ENCODE measurements around the gene SLX1A.
A peak's percentile ranks its signal among the peaks of the same experiment; 100 is the strongest.
"Not testable (repeated sequence)": the region's sequence is repeated elsewhere in the genome, so short reads cannot be mapped to it uniquely, and the experiment has no call there.

Gene SLX1A

GRCh38 chr16:30186782-30187555, 6.7 kb upstream of the SLX1A start:
- TF ChIP-seq, protein P1, sequence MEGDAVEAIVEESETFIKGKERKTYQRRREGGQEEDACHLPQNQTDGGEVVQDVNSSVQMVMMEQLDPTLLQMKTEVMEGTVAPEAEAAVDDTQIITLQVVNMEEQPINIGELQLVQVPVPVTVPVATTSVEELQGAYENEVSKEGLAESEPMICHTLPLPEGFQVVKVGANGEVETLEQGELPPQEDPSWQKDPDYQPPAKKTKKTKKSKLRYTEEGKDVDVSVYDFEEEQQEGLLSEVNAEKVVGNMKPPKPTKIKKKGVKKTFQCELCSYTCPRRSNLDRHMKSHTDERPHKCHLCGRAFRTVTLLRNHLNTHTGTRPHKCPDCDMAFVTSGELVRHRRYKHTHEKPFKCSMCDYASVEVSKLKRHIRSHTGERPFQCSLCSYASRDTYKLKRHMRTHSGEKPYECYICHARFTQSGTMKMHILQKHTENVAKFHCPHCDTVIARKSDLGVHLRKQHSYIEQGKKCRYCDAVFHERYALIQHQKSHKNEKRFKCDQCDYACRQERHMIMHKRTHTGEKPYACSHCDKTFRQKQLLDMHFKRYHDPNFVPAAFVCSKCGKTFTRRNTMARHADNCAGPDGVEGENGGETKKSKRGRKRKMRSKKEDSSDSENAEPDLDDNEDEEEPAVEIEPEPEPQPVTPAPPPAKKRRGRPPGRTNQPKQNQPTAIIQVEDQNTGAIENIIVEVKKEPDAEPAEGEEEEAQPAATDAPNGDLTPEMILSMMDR (IDR thresholded peaks at IDR 0.05), result peak; percentile 48 to 53
- DNase-seq, result peak; percentile 64 to 75
- H3K27me3 ChIP-seq, result no peaks in the 10 kb centered on the region
- no peaks in the 10 kb centered on the region for H3K36me3 ChIP-seq
- peaks cover 0 to 21% (median 12%) of the 10 kb centered on the region in 4 donors for H3K4me1 ChIP-seq
- no peak overlapping the region for H3K4me3 ChIP-seq
- H3K9me3 ChIP-seq, result no peaks in the 10 kb centered on the region
- H3K27ac ChIP-seq, result no peak overlapping the region
- intact Hi-C loops (cut with DNase I; ENCODE audit: low total_unique reads), result no loop called here

- TF ChIP-seq, protein P1 (IDR thresholded peaks at IDR 0.05), result no peak
- H3K27me3 ChIP-seq, result no peaks in the 10 kb centered on the region
- intact Hi-C loops (cut with DNase I; ENCODE audit: low total_unique reads), result no loop called here
- H3K4me1 ChIP-seq, result peaks cover 0 to 21% (median 12%) of the 10 kb centered on the region in 4 donors
- H3K4me3 ChIP-seq, result no peak overlapping the region
- H3K36me3 ChIP-seq, result no peaks in the 10 kb centered on the region
- H3K27ac ChIP-seq, result no peak overlapping the region
- DNase-seq, result no peak
- H3K9me3 ChIP-seq, result no peaks in the 10 kb centered on the region
These were observed 6.2 kb upstream of the SLX1A start for GRCh38 chr16:30187556-30187865.

GRCh38 chr16:30187971-30188561, 5.6 kb upstream of the SLX1A start:
- intact Hi-C loops (cut with DNase I; ENCODE audit: low total_unique reads), result no loop called here
- Histone ChIP-seq H3K27ac (no peak overlapping the region), H3K36me3 (no peaks in the 10 kb centered on the region), H3K4me1 (peaks cover 0 to 18% (median 9%) of the 10 kb centered on the region in 4 donors), H3K27me3 (no peaks in the 10 kb centered on the region), H3K9me3 (no peaks in the 10 kb centered on the region), H3K4me3 (no peak overlapping the region)
- TF ChIP-seq, protein P1 (IDR thresholded peaks at IDR 0.05), result no peak
- DNase-seq, result peak in 1 of 2 donors; percentile 18

- H3K27ac ChIP-seq; DNase-seq; H3K27me3 ChIP-seq; H3K4me3 ChIP-seq; intact Hi-C loops (cut with DNase I; ENCODE audit: low total_unique reads); H3K36me3 ChIP-seq; H3K4me1 ChIP-seq; H3K9me3 ChIP-seq: not testable (repeated sequence)
These were observed 2.5 kb upstream of the SLX1A start for GRCh38 chr16:30191158-30191557.

DNA sequence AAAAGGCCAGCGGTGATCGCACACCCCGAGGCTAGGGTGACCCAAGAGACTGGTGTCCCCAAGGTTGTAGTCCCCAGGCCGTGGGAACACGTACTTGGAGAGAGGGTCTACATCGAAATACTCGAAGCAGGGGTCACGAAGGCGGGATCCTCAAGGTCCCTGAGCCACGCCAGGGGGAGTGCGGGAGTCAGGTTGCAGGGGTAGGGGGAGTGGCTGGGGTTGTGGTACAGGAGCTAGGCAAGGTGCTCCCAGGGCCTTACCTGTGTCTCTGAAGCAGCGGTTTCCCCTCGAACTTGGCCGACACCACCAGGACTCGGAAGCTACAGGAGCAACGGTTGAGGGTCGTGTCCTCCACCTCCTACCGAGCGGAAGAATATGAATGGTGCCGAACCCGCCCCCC, 577 bp upstream of the SLX1A start:
- H3K4me3 ChIP-seq; H3K27ac ChIP-seq; intact Hi-C loops (cut with DNase I; ENCODE audit: low total_unique reads); H3K27me3 ChIP-seq; H3K36me3 ChIP-seq; H3K9me3 ChIP-seq; DNase-seq; H3K4me1 ChIP-seq: not testable (repeated sequence)

DNA sequence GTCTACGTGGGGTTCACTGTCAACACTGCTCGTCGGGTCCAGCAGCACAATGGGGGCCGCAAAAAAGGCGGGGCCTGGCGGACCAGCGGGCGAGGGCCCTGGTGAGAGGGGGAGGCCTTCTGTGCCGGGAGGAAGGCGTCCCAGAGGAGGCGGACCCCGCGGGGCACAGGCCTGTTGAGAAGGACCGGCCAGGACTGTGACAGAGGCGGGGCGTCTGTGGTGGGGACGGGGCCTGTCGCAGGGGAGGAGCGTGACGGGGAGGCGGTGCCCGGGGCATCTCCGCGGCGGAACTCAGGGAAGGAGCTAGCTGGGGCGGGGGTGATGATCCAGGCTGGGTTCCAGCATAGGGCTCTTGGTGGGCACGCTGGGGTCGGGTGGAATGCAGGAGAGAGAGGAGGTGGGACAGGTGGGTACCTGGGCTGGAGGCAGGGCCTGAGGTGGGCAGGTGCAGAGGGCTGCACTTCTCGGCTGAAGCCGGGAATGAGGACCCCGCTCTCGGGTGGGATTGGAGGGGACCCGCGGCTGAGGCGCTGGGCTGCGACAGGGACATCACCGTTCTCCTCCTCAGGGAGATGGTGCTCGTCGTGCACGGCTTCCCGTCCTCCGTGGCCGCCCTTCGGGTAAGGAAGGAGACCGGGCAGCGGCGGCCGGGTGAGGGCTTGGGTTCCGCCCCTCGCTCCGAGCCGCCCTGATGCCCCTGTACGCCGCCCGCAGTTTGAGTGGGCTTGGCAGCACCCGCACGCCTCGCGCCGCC, 674 bp downstream of the SLX1A start:
- intact Hi-C loops (cut with DNase I; ENCODE audit: low total_unique reads); H3K27me3 ChIP-seq; H3K36me3 ChIP-seq; H3K4me1 ChIP-seq; H3K9me3 ChIP-seq: not testable (repeated sequence)
- peak in 1 of 2 donors; percentile 69 for DNase-seq
- Histone ChIP-seq H3K27ac (peak overlapping the region in 1 of 2 donors; percentile 60), H3K4me3 (peak overlapping the region; percentile 51 to 52)

GRCh38 chr16:30197001-30197400, 3.3 kb downstream of the SLX1A start:
- H3K9me3 ChIP-seq; H3K36me3 ChIP-seq; H3K27me3 ChIP-seq; H3K4me1 ChIP-seq; H3K4me3 ChIP-seq; intact Hi-C loops (cut with DNase I; ENCODE audit: low total_unique reads); H3K27ac ChIP-seq: not testable (repeated sequence)
- DNase-seq, result peak in 1 of 2 donors; percentile 16

- H3K4me1 ChIP-seq; intact Hi-C loops (cut with DNase I; ENCODE audit: low total_unique reads); H3K4me3 ChIP-seq; H3K27me3 ChIP-seq; H3K9me3 ChIP-seq; DNase-seq; H3K36me3 ChIP-seq; H3K27ac ChIP-seq: not testable (repeated sequence)
These were observed 5.4 kb downstream of the SLX1A start, which contains the start of gene SULT1A3 for GRCh38 chr16:30199049-30199448. TSS of gene SULT1A3 (plus strand) at chr16:30199255. CDS start at chr16:30200729, 1,474 bp downstream.

DNA sequence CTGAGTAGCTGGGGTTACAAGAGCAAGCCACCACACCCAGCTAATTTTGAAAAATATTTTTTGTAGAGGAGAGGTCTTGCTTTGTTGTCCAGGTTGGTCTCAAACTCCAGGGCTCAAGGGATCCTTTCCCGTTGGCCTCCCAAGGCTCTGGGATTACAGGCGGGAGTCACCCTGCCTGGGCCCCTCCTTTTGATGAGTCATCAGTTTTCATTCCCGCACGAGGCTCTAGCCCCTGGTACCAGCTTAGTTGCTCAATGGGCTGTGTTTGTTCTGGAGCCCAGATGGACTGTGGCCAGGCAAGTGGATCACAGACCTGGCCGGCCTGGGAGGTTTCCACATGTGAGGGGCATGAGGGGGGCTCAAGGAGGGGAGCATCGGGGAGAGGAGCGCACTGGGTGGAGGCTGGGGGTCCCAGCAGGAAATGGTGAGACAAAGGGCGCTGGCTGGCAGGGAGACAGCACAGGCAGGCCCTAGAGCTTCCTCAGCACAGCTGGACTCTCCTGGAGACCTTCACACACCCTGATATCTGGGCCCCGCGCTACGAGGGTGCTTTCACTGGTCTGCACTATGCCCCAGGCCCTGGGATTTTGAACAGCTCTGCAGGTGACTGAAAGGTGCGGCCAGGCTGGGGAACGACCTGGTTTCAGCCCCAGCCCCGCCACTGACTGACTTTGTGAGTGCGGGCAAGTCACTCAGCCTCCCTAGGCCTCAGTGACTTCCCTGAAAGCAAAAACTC, 6.1 kb downstream of the SLX1A start:
- H3K36me3 ChIP-seq; DNase-seq; intact Hi-C loops (cut with DNase I; ENCODE audit: low total_unique reads); H3K27me3 ChIP-seq; H3K27ac ChIP-seq; H3K4me1 ChIP-seq; H3K9me3 ChIP-seq; H3K4me3 ChIP-seq: not testable (repeated sequence)

- H3K9me3 ChIP-seq; H3K4me1 ChIP-seq; H3K36me3 ChIP-seq; intact Hi-C loops (cut with DNase I; ENCODE audit: low total_unique reads); H3K27me3 ChIP-seq: not testable (repeated sequence)
- peak in 1 of 2 donors; percentile 68 for DNase-seq
- Histone ChIP-seq H3K4me3 (peak overlapping the region; percentile 48 to 55), H3K27ac (peak overlapping the region in 1 of 2 donors; percentile 36)
These were observed 12.0 kb downstream of the SLX1A start for GRCh38 chr16:30205541-30206236.
